HG02943 (cell line): ENCODE measurements around the gene PTH1R.

Experiments used
- ATAC-seq: cut with Tn5 transposase; IDR thresholded peaks from one replicate; pipeline ENCODE4 v1.9.1; 2021; ENCODE audit warnings: mild to moderate bottlenecking, low read depth, moderate library complexity; ENCODE audit not compliant: unreplicated experiment

PTH1R gene

DNA sequence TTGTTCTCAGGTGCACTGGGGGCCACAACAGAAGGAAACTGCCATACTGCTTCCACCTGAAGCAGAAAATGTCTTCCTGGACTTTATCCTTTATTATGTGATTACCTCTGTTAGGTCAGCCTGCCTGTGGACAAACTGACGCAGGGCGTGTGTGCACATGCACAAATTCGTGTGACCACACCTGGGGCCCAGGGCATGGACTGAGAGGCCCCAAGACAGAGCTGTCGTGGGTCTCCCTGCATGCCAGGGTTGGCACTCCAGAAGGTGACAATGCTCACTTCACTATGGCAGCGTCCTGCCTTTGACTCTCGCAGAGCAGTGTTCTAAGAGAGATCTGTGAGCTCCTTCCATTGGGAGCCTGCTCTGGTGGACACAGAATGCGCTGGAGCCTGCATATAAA, 64.6 kb downstream of the PTH1R start:
- no peak for ATAC-seq

DNA sequence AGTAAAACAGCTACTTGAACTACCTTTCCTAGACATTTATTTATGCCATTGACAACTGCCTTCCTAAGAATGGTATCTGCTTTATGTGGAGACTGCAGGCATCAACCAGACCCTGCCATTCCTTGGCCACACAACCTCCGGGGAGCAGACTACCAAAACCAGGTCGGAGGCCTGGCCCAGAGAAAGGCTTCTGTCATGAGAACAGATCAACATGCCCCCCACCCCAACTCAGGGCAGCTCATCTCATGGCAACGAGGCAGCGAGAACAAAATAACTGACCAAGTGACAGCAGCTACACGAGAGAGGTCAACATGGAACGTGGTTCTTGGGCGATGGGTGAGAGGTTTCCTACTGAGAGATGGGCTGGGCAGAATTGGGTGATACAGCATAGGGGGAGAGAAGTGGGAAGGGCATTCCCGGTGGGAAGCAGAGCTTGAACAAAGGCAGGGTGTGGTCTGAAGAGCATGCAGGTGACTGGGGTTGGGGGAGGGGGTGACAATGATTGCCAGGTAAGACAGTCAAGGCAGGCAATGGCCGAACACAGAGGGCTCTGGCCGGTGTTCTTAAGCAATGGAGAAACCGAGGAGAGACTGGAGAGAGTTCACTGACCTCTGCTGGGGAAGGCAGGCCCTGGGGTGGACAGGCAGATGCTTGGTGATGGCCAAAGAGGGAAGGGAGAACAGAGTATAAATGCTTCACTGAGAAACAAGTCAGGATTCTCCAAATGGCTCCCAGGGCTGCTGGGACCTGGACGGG, 65.1 kb downstream of the PTH1R start:
- ATAC-seq, result no peak

GRCh38 chr3:46943237-46944187, 66.0 kb downstream of the PTH1R start:
- ATAC-seq, result no peak

- ATAC-seq, result no peak
Observed at GRCh38 chr3:46944191-46944590, 66.7 kb downstream of the PTH1R start.

GRCh38 chr3:46946416-46946815, 68.9 kb downstream of the PTH1R start:
- no peak for ATAC-seq

DNA sequence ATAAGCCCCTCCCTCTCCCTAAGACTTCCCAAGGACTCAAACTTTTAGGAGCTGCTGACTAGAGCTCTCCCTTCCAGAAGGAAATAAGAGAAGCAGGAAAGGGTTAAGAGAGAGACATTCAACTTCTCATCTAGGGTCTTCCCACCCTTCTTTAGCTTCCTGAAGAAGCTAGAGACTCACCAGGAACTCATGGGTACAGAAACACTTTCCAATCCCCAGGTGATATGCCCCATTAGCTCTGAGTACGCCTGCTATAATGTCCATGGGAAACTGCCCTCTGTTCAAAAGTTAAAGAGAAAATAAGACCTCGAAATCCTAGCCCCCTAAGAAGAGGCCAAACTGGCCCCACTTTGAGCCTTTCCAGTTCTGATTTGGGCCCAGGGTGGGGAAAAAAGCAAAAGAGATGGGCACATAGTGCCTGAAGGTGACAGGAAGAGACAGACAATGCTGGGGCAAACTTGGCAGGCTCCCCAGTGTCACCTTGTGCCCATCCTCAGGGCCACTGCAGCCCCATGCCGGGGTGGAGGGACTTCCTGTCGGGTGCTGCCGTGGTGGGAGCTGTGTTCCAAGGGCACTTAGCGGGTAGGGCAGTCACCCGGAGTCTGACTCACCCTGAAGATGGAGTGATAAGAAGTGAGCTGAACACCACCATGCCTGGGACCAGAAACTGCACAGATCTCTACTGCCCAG, 69.5 kb downstream of the PTH1R start:
- no peak for ATAC-seq

- ATAC-seq, result no peak
Observed at GRCh38 chr3:46947546-46947901, 70.0 kb downstream of the PTH1R start.

- ATAC-seq, result no peak
Observed at GRCh38 chr3:46947981-46948791, 70.7 kb downstream of the PTH1R start.

DNA sequence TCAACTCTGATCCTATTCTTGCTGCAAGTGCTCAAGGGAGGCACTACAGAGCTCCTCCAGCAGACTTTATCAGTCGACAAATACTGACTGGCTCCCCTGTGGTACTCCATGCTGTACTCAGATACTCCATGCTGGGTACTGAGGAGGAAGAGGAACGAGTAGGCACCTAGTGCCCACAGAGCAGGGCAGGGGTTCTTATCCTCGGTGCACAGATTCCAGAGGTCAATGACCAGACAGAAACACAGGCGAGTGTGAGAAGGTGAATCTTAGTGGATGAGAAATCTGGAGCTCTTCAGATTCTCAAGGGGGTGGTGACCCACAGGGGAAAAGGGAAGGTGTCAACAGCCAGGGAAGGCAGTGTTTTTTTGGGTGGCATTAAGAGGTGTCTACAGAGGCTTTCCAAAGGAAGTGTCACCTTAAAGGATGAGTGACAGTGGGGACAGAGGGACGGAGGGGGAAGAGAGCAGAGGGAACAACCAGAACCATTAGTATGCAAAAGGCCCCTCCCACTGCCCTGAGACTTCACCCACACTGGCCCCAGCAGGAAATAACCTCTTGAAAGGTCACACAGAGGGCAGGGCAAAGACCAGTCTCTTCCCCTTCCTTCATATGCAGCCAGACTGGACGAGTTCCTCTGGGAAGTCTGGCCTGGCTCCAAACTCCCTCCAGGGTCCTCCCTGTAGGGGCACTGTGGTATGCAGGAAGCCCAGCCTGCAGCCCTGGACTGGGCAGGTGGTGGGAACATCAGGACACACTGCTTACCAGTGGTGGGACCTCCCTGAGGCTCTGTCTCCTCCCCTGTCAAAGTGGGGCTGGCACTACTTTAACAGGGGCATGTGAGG, 71.5 kb downstream of the PTH1R start:
- no peak for ATAC-seq

GRCh38 chr3:46950177-46950576, 72.7 kb downstream of the PTH1R start:
- ATAC-seq, result no peak

DNA sequence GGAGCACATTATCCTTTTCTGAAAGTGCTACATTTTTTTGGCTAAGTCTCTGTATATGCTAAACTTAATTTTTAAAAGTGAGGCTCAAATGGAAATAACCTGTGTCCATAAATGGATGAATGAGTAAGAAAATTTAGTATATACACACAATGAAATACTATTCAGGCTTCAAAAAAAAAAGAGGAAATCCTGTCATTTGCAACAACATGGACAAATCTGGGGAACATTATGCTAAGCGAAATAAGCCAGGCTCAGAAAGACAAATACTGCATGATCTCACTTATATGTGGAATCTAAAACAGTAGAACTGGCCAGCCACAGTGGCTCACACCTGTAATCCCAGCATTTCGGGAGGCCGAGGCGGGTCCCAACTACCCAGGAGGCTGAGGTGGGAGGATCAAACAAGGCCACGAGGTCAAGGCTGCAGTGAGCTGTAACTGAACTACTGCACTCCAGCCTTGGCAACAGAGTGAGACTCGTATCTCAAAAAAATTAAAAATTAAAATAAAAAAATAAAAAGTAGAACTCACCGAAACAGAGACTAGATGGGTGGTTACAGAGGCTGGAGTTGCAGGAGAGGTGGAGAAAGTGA, 73.2 kb downstream of the PTH1R start:
- no peak for ATAC-seq

GRCh38 chr3:46952813-46953212, 75.3 kb downstream of the PTH1R start:
- ATAC-seq, result no peak
